Measurements from ENCODE around the gene MOB3C. TPM values are rescaled to one million over a fixed set of nuclear protein-coding genes. Genes with fewer than 3 reads are reported as not detected.
A peak's percentile ranks its signal among the peaks of the same experiment; 100 is the strongest.
"Not testable (repeated sequence)": the region's sequence is repeated elsewhere in the genome, so short reads cannot be mapped to it uniquely, and the experiment has no call there.

Gene MOB3C
- 1 to 10 TPM; 2.6 to 6.3 (median 5.7) TPM for total RNA-seq
- long read RNA-seq, partial matches to known transcripts, result 0 of 2 reads
- long read RNA-seq, other reads (novel, unspliced or antisense), result 0 of 2 reads

DNA sequence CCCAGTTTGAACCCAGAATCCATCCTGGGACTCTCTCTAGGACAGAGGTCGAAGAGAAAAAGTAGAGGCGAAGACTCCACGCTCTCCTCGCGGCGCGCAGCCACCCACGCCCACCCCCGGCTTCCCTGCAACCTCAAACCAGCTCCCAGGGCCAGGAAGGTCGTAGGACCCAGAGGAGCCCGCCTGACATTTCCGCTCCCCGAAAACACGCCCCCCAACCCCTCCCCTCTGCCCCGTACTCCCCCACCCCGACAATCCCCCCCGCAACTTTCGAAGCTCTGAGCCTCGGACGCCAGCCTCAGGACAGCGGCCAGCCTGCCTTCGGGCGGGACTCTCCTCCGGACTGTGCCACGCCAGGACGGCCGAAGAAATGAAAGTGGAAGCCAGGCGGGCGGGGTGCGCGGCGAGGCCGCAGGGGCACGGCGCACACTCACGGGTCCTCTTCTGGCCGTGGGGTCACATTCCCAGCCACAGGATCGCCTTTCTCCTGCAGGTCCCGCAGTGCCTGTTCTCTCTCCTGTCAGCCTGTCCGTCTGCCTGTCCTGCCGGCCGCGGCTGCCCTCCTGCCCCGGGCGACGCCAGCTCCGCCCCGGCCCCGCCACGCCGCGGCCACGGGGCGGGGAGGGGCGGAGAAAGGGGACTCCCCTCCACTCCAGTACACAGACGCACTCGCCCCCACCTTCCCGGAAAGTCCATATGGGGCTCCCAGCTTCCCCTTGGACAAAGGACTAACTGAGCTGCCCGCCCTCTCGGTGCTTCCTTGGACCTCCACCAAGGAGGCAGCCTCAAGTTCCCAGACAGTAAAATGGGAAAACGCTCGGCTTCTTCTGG, at the start of gene MOB3C:
Gene MOB3C (minus strand): TSS at position 535 of the 831 bp plus-strand sequence. CDS start 3,490 bp downstream, outside the sequence.
- DNase-seq, result peak; percentile 86 to 89 (median 86)
- intact Hi-C loops (cut with DNase I), result no loop called here
- Histone ChIP-seq H3K4me1 (peaks cover 0 to 22% (median 4%) of the 10 kb centered on the region in 4 donors), H3K4me3 (peak within 1 kb of the TSS; percentile 49 to 90 (median 71)), H3K9me3 (no peaks in the 10 kb centered on the region), H3K27ac (peak within 1 kb of the TSS; percentile 66 to 82 (median 78)), H3K27me3 (no peaks in the 10 kb centered on the region), H3K36me3 (no peaks in the 10 kb centered on the region)
- ATAC-seq, result peak; percentile 88 to 95 (median 94)
- TF ChIP-seq, protein P1, sequence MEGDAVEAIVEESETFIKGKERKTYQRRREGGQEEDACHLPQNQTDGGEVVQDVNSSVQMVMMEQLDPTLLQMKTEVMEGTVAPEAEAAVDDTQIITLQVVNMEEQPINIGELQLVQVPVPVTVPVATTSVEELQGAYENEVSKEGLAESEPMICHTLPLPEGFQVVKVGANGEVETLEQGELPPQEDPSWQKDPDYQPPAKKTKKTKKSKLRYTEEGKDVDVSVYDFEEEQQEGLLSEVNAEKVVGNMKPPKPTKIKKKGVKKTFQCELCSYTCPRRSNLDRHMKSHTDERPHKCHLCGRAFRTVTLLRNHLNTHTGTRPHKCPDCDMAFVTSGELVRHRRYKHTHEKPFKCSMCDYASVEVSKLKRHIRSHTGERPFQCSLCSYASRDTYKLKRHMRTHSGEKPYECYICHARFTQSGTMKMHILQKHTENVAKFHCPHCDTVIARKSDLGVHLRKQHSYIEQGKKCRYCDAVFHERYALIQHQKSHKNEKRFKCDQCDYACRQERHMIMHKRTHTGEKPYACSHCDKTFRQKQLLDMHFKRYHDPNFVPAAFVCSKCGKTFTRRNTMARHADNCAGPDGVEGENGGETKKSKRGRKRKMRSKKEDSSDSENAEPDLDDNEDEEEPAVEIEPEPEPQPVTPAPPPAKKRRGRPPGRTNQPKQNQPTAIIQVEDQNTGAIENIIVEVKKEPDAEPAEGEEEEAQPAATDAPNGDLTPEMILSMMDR (IDR thresholded peaks at IDR 0.05), result no peak
- TF ChIP-seq POLR2A (IDR thresholded peaks at IDR 0.05), result peak; percentile 88
- WGBS (ENCODE audit: insufficient coverage, low coverage, low lambda C conversion rate, missing lambda C conversion rate), result 1% methylated on average over 12 of the region's 62 CpGs

DNA sequence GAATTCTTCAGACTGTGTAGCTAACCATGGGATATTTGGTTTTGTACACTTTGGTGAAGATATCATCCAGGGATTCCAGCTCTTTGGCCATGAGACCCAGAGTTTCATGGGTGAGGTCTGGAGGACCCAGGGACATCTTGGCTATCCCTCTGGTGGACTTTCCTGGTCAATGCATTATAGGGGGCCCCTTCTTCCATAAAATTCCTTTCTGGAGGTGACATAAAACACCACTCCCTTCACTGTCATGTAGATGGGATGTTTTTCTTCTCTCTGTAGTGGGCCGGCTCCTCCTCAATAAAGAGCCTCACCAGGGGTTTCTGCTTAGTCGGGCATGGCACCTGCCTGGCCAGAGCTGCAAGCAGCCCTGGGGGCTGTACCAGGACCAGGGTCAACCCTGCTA, 49.4 kb upstream of the MOB3C start:
- Histone ChIP-seq H3K4me3 (no peak overlapping the region), H3K27me3 (no peaks in the 10 kb centered on the region), H3K36me3 (peaks cover 0 to 14% (median 0%) of the 10 kb centered on the region in 4 donors), H3K9me3 (no peaks in the 10 kb centered on the region), H3K4me1 (peaks cover 0 to 13% (median 0%) of the 10 kb centered on the region in 4 donors), H3K27ac (no peak overlapping the region)
- no CpG with 5 or more reads among the region's 2 CpGs for WGBS (ENCODE audit: insufficient coverage, low coverage, low lambda C conversion rate, missing lambda C conversion rate)
- ATAC-seq (no peak), DNase-seq (no peak)
- intact Hi-C loops (cut with DNase I), result no loop called here
- no peak for TF ChIP-seq POLR2A (IDR thresholded peaks at IDR 0.05)
- TF ChIP-seq, protein P1 (IDR thresholded peaks at IDR 0.05), result no peak

DNA sequence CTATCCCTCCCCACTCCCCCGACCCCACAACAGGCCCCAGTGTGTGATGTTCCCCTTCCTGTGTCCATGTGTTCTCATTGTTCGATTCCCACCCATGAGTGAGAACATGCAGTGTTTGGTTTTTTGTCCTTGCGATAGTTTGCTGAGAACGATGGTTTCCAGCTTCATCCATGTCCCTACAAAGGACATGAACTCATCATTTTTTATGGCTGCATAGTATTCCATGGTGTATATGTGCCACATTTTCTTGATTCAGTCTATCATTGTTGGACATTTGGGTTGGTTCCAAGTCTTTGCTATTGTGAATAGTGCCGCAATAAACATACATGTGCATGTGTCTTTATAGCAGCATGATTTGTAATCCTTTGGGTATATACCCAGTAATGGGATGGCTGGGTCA, 46.3 kb upstream of the MOB3C start:
- DNase-seq; H3K9me3 ChIP-seq; ATAC-seq; intact Hi-C loops (cut with DNase I); H3K27me3 ChIP-seq; H3K27ac ChIP-seq; H3K4me3 ChIP-seq: not testable (repeated sequence)
- Histone ChIP-seq H3K4me1 (peaks cover 0 to 13% (median 0%) of the 10 kb centered on the region in 4 donors), H3K36me3 (peaks cover 0 to 26% (median 3%) of the 10 kb centered on the region in 4 donors)
- WGBS (ENCODE audit: insufficient coverage, low coverage, low lambda C conversion rate, missing lambda C conversion rate), result 80% methylated on average over 5 of the region's 5 CpGs

DNA sequence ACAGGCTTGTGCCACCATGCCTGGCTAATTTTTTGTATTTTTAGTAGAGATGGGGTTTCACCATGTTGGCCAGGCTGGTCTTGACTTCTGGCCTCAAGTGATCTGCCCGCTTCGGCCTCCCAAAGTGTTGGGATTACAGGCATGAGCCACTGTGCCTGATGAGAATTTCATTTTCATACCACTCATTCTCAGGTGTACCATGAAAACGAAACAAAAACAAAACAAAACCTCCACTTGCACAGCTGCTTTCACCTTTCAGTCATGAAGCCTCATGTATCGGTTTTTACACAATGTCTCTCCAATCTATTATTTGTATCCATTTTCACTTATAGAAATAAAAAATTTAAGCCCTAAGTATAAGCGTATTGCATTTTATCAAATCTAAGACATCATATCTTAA, 43.5 kb upstream of the MOB3C start:
- H3K9me3 ChIP-seq; H3K4me1 ChIP-seq; DNase-seq; H3K4me3 ChIP-seq; ATAC-seq; H3K27ac ChIP-seq; H3K27me3 ChIP-seq; intact Hi-C loops (cut with DNase I): not testable (repeated sequence)
- 88% methylated on average over 5 of the region's 5 CpGs for WGBS (ENCODE audit: insufficient coverage, low coverage, low lambda C conversion rate, missing lambda C conversion rate)
- H3K36me3 ChIP-seq, result peaks cover 0 to 51% (median 8%) of the 10 kb centered on the region in 4 donors

DNA sequence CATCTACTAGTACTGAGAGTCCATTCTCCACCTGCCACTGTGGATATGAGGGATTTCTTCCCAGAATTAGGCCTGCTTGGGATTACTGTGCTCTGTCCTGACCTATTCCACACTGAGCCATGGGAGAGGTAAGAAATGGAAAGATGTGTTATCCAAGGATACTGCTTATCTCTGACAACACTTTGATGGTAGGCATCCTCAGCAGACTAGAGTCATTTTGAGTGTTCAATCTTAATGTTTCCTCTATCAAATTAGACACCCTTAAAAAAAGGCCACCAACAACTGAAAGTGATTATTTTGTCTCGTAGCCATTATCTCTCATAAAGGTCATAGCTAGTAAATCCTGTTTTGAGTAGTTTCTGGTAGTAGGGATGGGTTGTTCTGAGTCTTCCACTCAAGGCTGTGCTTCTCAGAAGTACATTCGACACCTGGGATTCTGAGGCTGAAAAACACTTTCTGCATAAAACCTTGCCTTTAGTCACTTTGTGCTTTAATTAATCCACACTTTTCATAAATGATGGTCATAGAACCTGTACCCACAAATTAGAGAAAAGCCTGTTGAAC, 42.8 kb upstream of the MOB3C start:
- no peaks in the 10 kb centered on the region for H3K9me3 ChIP-seq
- intact Hi-C loops (cut with DNase I), result no loop called here
- TF ChIP-seq POLR2A (IDR thresholded peaks at IDR 0.05), result no peak
- TF ChIP-seq, protein P1 (IDR thresholded peaks at IDR 0.05), result no peak
- no peaks in the 10 kb centered on the region for H3K27me3 ChIP-seq
- no peak overlapping the region for H3K4me3 ChIP-seq
- DNase-seq (no peak), ATAC-seq (no peak)
- peaks cover 0 to 46% (median 9%) of the 10 kb centered on the region in 4 donors for H3K36me3 ChIP-seq
- 71% methylated on average over 2 of the region's 2 CpGs for WGBS (ENCODE audit: insufficient coverage, low coverage, low lambda C conversion rate, missing lambda C conversion rate)
- H3K27ac ChIP-seq, result no peak overlapping the region
- no peaks in the 10 kb centered on the region for H3K4me1 ChIP-seq
